Nephron (organoid): ENCODE data around the gene CRACDL.

Experiments used
- H3K27ac Mint-ChIP-seq, 3 experiments: 2 replicates each; pipeline ENCODE4 v1.8.0; 2020; ENCODE audit warnings: mixed read lengths in 3 of 3, mild to moderate bottlenecking in 2 of 3, moderate library complexity in 1 of 3
- H3K27me3 Mint-ChIP-seq: 2 replicates; pipeline ENCODE4 v1.8.0; 2021; ENCODE audit warnings: low read depth, mild to moderate bottlenecking, moderate library complexity, mixed read lengths
- H3K36me3 Mint-ChIP-seq: 2 replicates; pipeline ENCODE4 v1.8.0; 2020; ENCODE audit warnings: low read depth, mixed read lengths
- H3K4me1 Mint-ChIP-seq: 2 replicates; pipeline ENCODE4 v1.8.0; 2020; ENCODE audit warnings: mixed read lengths
- H3K4me3 Mint-ChIP-seq, 3 experiments: 2 replicates each; pipeline ENCODE4 v1.8.0; 2020; ENCODE audit warnings: mild to moderate bottlenecking in 3 of 3, mixed read lengths in 3 of 3, moderate library complexity in 2 of 3
- H3K9me3 Mint-ChIP-seq: 2 replicates; pipeline ENCODE4 v1.8.0; 2020; ENCODE audit warnings: mixed read lengths
- CTCF ChIP-seq, 3 experiments: fragments of 200-600 bp; sonication (generic); IDR thresholded peaks; one replicate each; pipeline ENCODE4 v1.5.0; 2021; ENCODE audit warnings: antibody characterized with exemption in 3 of 3; ENCODE audit not compliant: unreplicated experiment in 3 of 3

Gene CRACDL

GRCh38 chr2:98868548-98869271 is 67.3 kb downstream of the CRACDL start:
- no peak overlapping the region for H3K27ac Mint-ChIP-seq
- no peaks in the 10 kb centered on the region for H3K36me3 Mint-ChIP-seq
- no peaks in the 10 kb centered on the region for H3K9me3 Mint-ChIP-seq
- H3K4me1 Mint-ChIP-seq, result peaks cover 32% of the 10 kb centered on the region
- H3K4me3 Mint-ChIP-seq, result no peak overlapping the region
- TF ChIP-seq CTCF (IDR thresholded peaks at IDR 0.05; ENCODE audit: unreplicated experiment in 3 of 3), result no peak
- H3K27me3 Mint-ChIP-seq, result peaks cover 3% of the 10 kb centered on the region

GRCh38 chr2:98867539-98868309 is 68.3 kb downstream of the CRACDL start:
- no peak for TF ChIP-seq CTCF (IDR thresholded peaks at IDR 0.05; ENCODE audit: unreplicated experiment in 3 of 3)
- Mint-ChIP-seq H3K9me3 (no peaks in the 10 kb centered on the region), H3K27me3 (no peaks in the 10 kb centered on the region), H3K4me3 (no peak overlapping the region), H3K4me1 (peaks cover 32% of the 10 kb centered on the region), H3K36me3 (no peaks in the 10 kb centered on the region), H3K27ac (no peak overlapping the region)

- peaks cover 10% of the 10 kb centered on the region for H3K9me3 Mint-ChIP-seq
- H3K4me1 Mint-ChIP-seq, result peaks cover 30% of the 10 kb centered on the region
- no peaks in the 10 kb centered on the region for H3K36me3 Mint-ChIP-seq
- no peak for TF ChIP-seq CTCF (IDR thresholded peaks at IDR 0.05; ENCODE audit: unreplicated experiment in 3 of 3)
- H3K27ac Mint-ChIP-seq, result no peak overlapping the region
- H3K27me3 Mint-ChIP-seq, result no peaks in the 10 kb centered on the region
- no peak overlapping the region for H3K4me3 Mint-ChIP-seq
Observed at GRCh38 chr2:98866033-98866432, 70.0 kb downstream of the CRACDL start.

GRCh38 chr2:98861601-98862000 is 74.4 kb downstream of the CRACDL start:
- peaks cover 24% of the 10 kb centered on the region for H3K9me3 Mint-ChIP-seq
- no peak overlapping the region for H3K4me3 Mint-ChIP-seq
- no peak for TF ChIP-seq CTCF (IDR thresholded peaks at IDR 0.05; ENCODE audit: unreplicated experiment in 3 of 3)
- no peaks in the 10 kb centered on the region for H3K36me3 Mint-ChIP-seq
- H3K27me3 Mint-ChIP-seq, result no peaks in the 10 kb centered on the region
- peaks cover 12% of the 10 kb centered on the region for H3K4me1 Mint-ChIP-seq
- H3K27ac Mint-ChIP-seq, result no peak overlapping the region

- H3K9me3 Mint-ChIP-seq, result peaks cover 35% of the 10 kb centered on the region
- no peak overlapping the region for H3K4me3 Mint-ChIP-seq
- no peaks in the 10 kb centered on the region for H3K27me3 Mint-ChIP-seq
- TF ChIP-seq CTCF (IDR thresholded peaks at IDR 0.05; ENCODE audit: unreplicated experiment in 3 of 3), result no peak
- no peaks in the 10 kb centered on the region for H3K36me3 Mint-ChIP-seq
- H3K4me1 Mint-ChIP-seq, result no peaks in the 10 kb centered on the region
- H3K27ac Mint-ChIP-seq, result no peak overlapping the region
Observed at GRCh38 chr2:98859323-98859722, 76.7 kb downstream of the CRACDL start.
